GM23338 (cell line): Measurements from ENCODE around the gene SEC11A.

ENCODE experiments used
- CREB1 ChIP-seq: fragments of 250-450 bp; sonication (Bioruptor Pico); IDR thresholded peaks from 2 replicates; pipeline ENCODE4 v1.5.0; 2020; ENCODE audit warnings: low read depth, mild to moderate bottlenecking, moderate library complexity
- CTCF ChIP-seq, 2 experiments: fragments of 200-600 bp in 1 of 2; sonication (generic) in 1 of 2; conservative IDR thresholded peaks; 2 replicates each; pipeline versions ENCODE4 v1.5.1 to v1.6.1; 2016 to 2017; ENCODE audit warnings: antibody characterized with exemption in 2 of 2, low read depth in 2 of 2, mild to moderate bottlenecking in 2 of 2, moderate library complexity in 1 of 2
- ETS1 ChIP-seq: IDR thresholded peaks from 2 replicates; pipeline ENCODE4 v1.6.1; 2016; ENCODE audit warnings: antibody characterized with exemption
- EZH2 ChIP-seq: fragments of 200-600 bp; sonication (generic); IDR thresholded peaks from one replicate; pipeline ENCODE4 v1.8.0; 2017; ENCODE audit warnings: antibody characterized with exemption, mild to moderate bottlenecking, low read depth; ENCODE audit not compliant: unreplicated experiment
- EZH2phosphoT487 ChIP-seq: fragments of 200-600 bp; sonication (generic); IDR thresholded peaks from one replicate; pipeline ENCODE4 v1.8.1; 2018; ENCODE audit warnings: antibody characterized with exemption; ENCODE audit not compliant: unreplicated experiment
- JUNB ChIP-seq: IDR thresholded peaks from one replicate; pipeline ENCODE4 v1.6.1; 2016; ENCODE audit warnings: antibody characterized with exemption; ENCODE audit not compliant: unreplicated experiment
- NANOG ChIP-seq: IDR thresholded peaks from 2 replicates; pipeline ENCODE4 v1.6.1; 2016; ENCODE audit warnings: antibody characterized with exemption, borderline replicate concordance
- POLR2AphosphoS5 ChIP-seq: IDR thresholded peaks from 2 replicates; pipeline ENCODE4 v1.6.1; 2016; ENCODE audit warnings: antibody characterized with exemption, low read depth
- TF ChIP-seq, protein P1 (sequence below): IDR thresholded peaks from one replicate; pipeline ENCODE4 v1.6.1; 2018; ENCODE audit warnings: antibody characterized with exemption; ENCODE audit not compliant: unreplicated experiment
- TF ChIP-seq, protein P2 (sequence below): fragments of 250-450 bp; sonication (Bioruptor Pico); IDR thresholded peaks from 2 replicates; pipeline ENCODE4 v1.5.0; 2020; ENCODE audit warnings: mild to moderate bottlenecking, moderate library complexity

- TF ChIP-seq CTCF (conservative IDR thresholded peaks at IDR 0.05; ENCODE audit: low read depth in 2 of 2) (no peak), EZH2 (no peak), EZH2phosphoT487 (no peak), CREB1 (CRISPR knock-in tag) (no peak), POLR2AphosphoS5 (no peak), ETS1 (no peak), NANOG (no peak), JUNB (no peak)
- TF ChIP-seq, protein P1, sequence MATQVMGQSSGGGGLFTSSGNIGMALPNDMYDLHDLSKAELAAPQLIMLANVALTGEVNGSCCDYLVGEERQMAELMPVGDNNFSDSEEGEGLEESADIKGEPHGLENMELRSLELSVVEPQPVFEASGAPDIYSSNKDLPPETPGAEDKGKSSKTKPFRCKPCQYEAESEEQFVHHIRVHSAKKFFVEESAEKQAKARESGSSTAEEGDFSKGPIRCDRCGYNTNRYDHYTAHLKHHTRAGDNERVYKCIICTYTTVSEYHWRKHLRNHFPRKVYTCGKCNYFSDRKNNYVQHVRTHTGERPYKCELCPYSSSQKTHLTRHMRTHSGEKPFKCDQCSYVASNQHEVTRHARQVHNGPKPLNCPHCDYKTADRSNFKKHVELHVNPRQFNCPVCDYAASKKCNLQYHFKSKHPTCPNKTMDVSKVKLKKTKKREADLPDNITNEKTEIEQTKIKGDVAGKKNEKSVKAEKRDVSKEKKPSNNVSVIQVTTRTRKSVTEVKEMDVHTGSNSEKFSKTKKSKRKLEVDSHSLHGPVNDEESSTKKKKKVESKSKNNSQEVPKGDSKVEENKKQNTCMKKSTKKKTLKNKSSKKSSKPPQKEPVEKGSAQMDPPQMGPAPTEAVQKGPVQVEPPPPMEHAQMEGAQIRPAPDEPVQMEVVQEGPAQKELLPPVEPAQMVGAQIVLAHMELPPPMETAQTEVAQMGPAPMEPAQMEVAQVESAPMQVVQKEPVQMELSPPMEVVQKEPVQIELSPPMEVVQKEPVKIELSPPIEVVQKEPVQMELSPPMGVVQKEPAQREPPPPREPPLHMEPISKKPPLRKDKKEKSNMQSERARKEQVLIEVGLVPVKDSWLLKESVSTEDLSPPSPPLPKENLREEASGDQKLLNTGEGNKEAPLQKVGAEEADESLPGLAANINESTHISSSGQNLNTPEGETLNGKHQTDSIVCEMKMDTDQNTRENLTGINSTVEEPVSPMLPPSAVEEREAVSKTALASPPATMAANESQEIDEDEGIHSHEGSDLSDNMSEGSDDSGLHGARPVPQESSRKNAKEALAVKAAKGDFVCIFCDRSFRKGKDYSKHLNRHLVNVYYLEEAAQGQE = no peak
- TF ChIP-seq, protein P2, sequence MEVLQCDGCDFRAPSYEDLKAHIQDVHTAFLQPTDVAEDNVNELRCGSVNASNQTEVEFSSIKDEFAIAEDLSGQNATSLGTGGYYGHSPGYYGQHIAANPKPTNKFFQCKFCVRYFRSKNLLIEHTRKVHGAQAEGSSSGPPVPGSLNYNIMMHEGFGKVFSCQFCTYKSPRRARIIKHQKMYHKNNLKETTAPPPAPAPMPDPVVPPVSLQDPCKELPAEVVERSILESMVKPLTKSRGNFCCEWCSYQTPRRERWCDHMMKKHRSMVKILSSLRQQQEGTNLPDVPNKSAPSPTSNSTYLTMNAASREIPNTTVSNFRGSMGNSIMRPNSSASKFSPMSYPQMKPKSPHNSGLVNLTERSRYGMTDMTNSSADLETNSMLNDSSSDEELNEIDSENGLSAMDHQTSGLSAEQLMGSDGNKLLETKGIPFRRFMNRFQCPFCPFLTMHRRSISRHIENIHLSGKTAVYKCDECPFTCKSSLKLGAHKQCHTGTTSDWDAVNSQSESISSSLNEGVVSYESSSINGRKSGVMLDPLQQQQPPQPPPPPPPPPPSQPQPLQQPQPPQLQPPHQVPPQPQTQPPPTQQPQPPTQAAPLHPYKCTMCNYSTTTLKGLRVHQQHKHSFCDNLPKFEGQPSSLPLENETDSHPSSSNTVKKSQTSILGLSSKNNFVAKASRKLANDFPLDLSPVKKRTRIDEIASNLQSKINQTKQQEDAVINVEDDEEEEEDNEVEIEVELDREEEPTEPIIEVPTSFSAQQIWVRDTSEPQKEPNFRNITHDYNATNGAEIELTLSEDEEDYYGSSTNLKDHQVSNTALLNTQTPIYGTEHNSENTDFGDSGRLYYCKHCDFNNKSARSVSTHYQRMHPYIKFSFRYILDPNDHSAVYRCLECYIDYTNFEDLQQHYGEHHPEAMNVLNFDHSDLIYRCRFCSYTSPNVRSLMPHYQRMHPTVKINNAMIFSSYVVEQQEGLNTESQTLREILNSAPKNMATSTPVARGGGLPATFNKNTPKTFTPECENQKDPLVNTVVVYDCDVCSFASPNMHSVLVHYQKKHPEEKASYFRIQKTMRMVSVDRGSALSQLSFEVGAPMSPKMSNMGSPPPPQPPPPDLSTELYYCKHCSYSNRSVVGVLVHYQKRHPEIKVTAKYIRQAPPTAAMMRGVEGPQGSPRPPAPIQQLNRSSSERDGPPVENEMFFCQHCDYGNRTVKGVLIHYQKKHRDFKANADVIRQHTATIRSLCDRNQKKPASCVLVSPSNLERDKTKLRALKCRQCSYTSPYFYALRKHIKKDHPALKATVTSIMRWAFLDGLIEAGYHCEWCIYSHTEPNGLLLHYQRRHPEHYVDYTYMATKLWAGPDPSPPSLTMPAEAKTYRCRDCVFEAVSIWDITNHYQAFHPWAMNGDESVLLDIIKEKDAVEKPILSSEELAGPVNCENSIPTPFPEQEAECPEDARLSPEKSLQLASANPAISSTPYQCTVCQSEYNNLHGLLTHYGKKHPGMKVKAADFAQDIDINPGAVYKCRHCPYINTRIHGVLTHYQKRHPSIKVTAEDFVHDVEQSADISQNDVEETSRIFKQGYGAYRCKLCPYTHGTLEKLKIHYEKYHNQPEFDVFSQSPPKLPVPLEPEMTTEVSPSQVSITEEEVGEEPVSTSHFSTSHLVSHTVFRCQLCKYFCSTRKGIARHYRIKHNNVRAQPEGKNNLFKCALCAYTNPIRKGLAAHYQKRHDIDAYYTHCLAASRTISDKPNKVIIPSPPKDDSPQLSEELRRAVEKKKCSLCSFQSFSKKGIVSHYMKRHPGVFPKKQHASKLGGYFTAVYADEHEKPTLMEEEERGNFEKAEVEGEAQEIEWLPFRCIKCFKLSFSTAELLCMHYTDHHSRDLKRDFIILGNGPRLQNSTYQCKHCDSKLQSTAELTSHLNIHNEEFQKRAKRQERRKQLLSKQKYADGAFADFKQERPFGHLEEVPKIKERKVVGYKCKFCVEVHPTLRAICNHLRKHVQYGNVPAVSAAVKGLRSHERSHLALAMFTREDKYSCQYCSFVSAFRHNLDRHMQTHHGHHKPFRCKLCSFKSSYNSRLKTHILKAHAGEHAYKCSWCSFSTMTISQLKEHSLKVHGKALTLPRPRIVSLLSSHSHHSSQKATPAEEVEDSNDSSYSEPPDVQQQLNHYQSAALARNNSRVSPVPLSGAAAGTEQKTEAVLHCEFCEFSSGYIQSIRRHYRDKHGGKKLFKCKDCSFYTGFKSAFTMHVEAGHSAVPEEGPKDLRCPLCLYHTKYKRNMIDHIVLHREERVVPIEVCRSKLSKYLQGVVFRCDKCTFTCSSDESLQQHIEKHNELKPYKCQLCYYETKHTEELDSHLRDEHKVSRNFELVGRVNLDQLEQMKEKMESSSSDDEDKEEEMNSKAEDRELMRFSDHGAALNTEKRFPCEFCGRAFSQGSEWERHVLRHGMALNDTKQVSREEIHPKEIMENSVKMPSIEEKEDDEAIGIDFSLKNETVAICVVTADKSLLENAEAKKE (CRISPR knock-in tag) = no peak
These were observed 94.5 kb downstream of the SEC11A start for GRCh38 chr15:84621358-84621979.
